Fibroblast of the aortic adventitia (primary cell): ENCODE data around the gene TLX1. TPM values are rescaled to one million over a fixed set of nuclear protein-coding genes. Genes with fewer than 3 reads are reported as not detected.

Experiments used
- DNase-seq: peaks from one replicate; pipeline ENCODE4 v3.0.0-alpha.2; 2010; ENCODE audit warnings: low read depth
- H3K4me3 ChIP-seq: 2 replicates; pipeline ENCODE4 v1.5.1; 2011; ENCODE audit warnings: low read depth, mild to moderate bottlenecking, control low read depth, low read length, moderate library complexity
- CTCF ChIP-seq: IDR thresholded peaks from 2 replicates; pipeline ENCODE4 v1.5.1; 2011; ENCODE audit warnings: mild to moderate bottlenecking, low read length, control low read depth, inconsistent platforms; ENCODE audit not compliant: insufficient read depth
- total RNA-seq: library from RNA; depleted of rRNA; stranded (reverse); fragments of >200 nt; gene quantifications from 2 replicates; pipeline ENCODE4 v1.2.3, GENCODE V29; 2012; ENCODE audit warnings: low replicate concordance

The TLX1 gene
- total RNA-seq, 1 donor: not detected

GRCh38 chr10:101155896-101156295, 24.8 kb downstream of the TLX1 start:
- no peak for TF ChIP-seq CTCF
- DNase-seq: peak; percentile 32

GRCh38 chr10:101157756-101158458, 26.8 kb downstream of the TLX1 start:
- TF ChIP-seq CTCF: no peak
- H3K4me3 ChIP-seq: no peak overlapping the region
- peak; percentile 18 for DNase-seq

More at GRCh38 chr10:101155896-101156295, 24.8 kb downstream of the TLX1 start:
- no peak overlapping the region for H3K4me3 ChIP-seq

- TF ChIP-seq CTCF: no peak
- DNase-seq: no peak
- no peak overlapping the region for H3K4me3 ChIP-seq
Observed at GRCh38 chr10:101158459-101159058, 27.5 kb downstream of the TLX1 start.

- peak; percentile 82 for DNase-seq
- H3K4me3 ChIP-seq: peak overlapping the region; percentile 67
- peak; percentile 94 for TF ChIP-seq CTCF
Observed at GRCh38 chr10:101161494-101162299, 30.6 kb downstream of the TLX1 start.

GRCh38 chr10:101162677-101163076, 31.6 kb downstream of the TLX1 start:
- DNase-seq: no peak
- H3K4me3 ChIP-seq: no peak overlapping the region
- TF ChIP-seq CTCF: no peak

- DNase-seq: no peak
- TF ChIP-seq CTCF: no peak
- no peak overlapping the region for H3K4me3 ChIP-seq
Observed at GRCh38 chr10:101164020-101164419, 32.9 kb downstream of the TLX1 start.
